ENCODE results near the gene GPR107.

- no peak for TF ChIP-seq POLR2A (IDR thresholded peaks at IDR 0.05)
- peak in 2 of 7 experiments; percentile 11 to 24 for TF ChIP-seq CTCF (IDR thresholded peaks at IDR 0.05)
- TF ChIP-seq POLR2AphosphoS5 (IDR thresholded peaks at IDR 0.05): no peak
These were observed 103.0 kb downstream of the GPR107 start for GRCh38 chr9:130156672-130157071.

Measured in stomach (tissue), 4 donors.